ENCODE measurements around the gene DMKN.
"Not testable (repeated sequence)": the region's sequence is repeated elsewhere in the genome, so short reads cannot be mapped to it uniquely, and the experiment has no call there.

DMKN gene

GRCh38 chr19:35461788-35462187, 51.7 kb downstream of the DMKN start:
- not testable (repeated sequence) for DNase-seq (ENCODE audit: low spot score)

GRCh38 chr19:35461060-35461459, 52.4 kb downstream of the DMKN start:
- DNase-seq (ENCODE audit: low spot score), result no peak

- DNase-seq (ENCODE audit: low spot score), result no peak
These were observed 52.8 kb downstream of the DMKN start for GRCh38 chr19:35460608-35461007.

- no peak for DNase-seq (ENCODE audit: low spot score)
These were observed 53.9 kb downstream of the DMKN start for GRCh38 chr19:35459414-35460082.

- DNase-seq (ENCODE audit: low spot score), result no peak
These were observed 54.6 kb downstream of the DMKN start for GRCh38 chr19:35458731-35459391.

- DNase-seq (ENCODE audit: low spot score), result no peak
These were observed 55.3 kb downstream of the DMKN start for GRCh38 chr19:35458192-35458591.

- DNase-seq (ENCODE audit: low spot score), result no peak
These were observed 56.3 kb downstream of the DMKN start for GRCh38 chr19:35457173-35457572.

GRCh38 chr19:35455616-35456201, 57.7 kb downstream of the DMKN start:
- no peak for DNase-seq (ENCODE audit: low spot score)

GRCh38 chr19:35454663-35455062, 58.8 kb downstream of the DMKN start:
- no peak for DNase-seq (ENCODE audit: low spot score)

GRCh38 chr19:35451338-35452096, 61.9 kb downstream of the DMKN start:
- peak; percentile 26 for DNase-seq (ENCODE audit: low spot score)

- DNase-seq (ENCODE audit: low spot score), result no peak
These were observed 63.9 kb downstream of the DMKN start for GRCh38 chr19:35449359-35450043.

GRCh38 chr19:35447606-35448469, 65.6 kb downstream of the DMKN start, which contains the start of gene FFAR2:
TSS of gene FFAR2 (plus strand) at chr19:35448257. CDS start at chr19:35449715, 1,458 bp downstream.
- no peak for DNase-seq (ENCODE audit: low spot score)
